ENCODE measurements around the gene STK10.

Gene STK10

DNA sequence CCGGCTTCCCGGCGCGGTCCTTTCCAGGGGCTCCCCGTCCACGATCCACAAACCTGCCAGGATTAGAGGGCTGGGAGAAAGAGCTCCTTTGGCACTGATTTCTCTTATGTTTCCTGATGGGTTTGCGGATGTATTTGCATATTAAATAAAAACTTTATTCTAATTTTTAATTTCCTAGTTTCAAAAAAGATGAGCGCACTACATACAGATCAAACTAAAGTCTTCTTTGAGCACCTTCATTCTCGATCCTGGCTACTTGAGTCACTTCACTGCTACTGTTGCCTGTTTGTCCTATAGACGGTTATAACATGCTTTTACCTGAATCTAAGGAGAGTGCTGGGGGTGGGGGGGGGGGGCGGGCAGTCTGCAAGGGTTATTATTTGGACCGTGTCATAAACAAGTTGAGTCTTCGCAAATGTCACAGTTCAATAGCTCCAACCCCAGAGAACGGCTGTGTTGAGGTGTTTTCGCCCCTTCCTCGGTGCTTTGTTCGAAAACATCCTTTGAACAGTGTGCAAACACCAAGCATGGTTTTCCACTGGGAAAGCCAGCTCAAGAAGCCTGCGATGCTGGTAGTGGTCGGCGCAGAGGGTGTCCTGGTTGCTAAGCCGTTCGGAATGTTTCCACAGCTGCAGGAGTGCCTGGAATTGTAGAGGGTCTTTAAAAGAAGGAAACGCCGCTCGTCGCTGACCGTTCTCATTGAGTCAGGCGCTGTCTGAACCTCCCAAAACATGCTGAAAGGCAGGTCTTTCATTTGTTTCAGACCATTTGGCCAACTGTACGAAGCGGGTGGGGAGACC is 1.1 kb upstream of the STK10 start:
- DNase-seq (ENCODE audit: low read depth in 2 of 2) = no peak

DNA sequence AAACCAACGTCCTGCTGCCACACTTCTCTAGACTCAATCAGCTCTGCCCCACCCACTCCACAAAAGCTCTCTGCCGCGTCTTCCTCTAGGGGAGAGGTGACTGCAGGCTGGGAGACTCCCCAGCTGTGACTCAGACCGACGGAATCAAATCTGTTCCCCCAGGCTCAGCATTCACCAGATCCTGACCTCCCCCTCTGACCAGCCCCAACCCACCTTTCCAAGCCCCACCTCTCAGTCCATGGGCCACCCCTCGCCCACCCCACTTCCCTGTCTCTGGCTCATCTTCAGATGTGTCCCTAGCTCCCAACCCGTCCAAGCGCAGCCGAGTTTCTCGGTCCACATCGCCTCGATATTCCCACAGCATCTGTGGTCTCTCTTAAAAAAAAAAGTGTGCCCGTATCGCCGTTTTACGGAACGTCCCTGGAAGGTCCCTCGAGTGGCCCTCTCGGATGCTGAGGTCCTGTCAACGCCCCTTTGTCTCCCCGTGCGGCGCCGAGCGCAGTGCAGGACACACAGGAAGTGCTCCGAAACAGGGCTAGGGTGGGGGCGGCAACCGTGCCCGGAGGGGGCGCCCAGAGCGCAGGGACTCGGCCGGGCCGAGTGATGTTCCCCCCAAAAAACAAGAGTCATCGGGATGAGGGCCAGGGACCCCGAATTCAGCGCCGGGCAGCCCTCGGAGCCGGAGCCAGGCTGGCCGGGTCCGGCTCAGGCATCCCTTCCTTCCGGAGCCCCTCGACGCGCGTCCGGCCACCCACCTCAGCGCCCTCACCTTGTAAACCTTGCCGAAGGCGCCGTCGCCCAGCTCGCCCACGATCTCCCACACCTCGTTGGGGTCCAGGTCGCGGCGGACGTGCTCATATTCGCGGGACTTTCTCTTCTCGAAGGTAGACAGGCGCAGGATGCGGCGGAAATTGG is 649 bp downstream of the STK10 start:
- peak; percentile 29 for DNase-seq (ENCODE audit: low read depth in 2 of 2)

DNA sequence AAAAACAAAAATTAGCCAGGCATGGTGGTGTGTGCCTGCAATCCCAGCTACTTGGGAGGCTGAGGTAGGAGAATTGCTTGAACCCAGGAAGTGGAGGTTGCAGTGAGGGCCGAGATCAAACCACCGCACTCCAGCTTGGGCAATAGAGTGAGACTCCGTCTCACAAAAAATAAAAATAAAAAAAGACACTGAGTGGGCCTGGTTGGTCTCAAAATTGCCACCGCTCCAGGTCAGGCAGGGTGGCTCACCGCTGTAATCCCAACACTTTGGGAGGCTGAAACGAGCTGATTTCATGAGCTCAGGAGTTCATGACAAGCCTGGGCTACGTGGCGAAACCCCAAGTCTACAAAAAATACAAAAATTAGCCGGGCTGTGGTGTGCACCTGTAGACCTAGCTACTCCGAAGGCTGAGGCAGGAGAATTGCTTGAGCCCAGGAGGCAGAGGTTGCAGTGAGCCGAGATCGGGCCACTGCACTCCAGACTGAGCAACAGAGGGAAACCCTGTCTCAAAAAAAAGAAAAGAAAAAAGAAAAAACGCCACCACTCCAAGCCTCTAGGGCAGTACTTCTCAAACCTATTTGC is 1.8 kb downstream of the STK10 start:
- no peak for DNase-seq (ENCODE audit: low read depth in 2 of 2)

DNA sequence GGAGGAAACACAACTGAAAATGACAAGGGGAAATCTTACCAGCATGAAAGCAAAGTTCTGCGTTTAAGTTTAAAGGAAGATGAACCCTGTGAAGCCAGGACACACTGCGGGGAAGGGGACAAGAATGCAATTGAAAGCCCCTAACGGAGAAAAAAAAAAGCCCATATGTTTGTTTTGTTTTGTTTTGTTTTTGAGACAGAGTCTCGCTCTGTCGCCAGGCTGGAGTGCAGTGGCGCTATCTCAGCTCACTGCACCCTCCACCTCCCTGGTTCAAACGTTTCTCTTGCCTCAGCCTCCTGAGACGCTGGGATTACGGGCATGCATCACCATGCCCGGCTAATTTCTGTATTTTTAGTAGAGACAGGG is 2.9 kb downstream of the STK10 start:
- no peak for DNase-seq (ENCODE audit: low read depth in 2 of 2)

DNA sequence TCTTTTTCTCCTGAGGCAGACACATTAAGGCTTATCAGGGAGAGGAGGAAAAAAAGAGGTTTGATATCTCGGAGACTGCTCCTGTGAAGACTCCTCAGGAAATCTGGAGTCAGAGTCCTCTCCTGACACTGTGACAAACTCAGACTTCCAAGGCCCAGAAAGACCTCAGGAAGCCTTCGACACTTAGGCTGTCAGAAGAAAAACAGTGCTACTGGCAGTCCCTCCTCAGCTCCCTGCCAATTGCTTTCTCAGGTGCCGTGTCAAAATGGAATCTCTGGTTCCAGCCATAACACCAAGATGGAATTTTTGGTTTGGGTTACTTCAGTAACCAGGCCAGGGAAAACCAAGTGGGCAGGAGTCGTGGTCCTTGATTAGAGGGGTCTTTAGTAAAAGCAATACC is 4.1 kb downstream of the STK10 start:
- no peak for DNase-seq (ENCODE audit: low read depth in 2 of 2)

DNA sequence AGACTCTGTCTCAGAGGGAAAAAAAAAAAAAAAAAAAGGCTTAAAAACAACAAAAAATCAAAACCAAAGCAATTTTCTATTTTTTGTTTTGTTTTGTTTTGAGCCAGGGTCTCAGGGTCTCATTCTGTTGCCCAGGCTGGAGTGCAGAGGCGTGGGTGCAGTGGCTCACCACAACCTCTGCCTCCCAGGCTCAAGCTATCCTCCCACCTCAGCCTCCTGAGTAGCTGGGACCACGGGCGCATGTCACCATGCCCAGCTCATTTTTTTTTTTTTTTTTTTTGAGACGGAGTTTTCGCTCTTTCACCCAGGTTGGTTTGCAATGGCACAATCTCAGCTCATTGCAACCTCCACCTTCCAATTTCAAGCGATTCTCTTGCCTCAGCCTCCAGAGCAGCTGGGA is 5.7 kb downstream of the STK10 start:
- no peak for DNase-seq (ENCODE audit: low read depth in 2 of 2)

DNA sequence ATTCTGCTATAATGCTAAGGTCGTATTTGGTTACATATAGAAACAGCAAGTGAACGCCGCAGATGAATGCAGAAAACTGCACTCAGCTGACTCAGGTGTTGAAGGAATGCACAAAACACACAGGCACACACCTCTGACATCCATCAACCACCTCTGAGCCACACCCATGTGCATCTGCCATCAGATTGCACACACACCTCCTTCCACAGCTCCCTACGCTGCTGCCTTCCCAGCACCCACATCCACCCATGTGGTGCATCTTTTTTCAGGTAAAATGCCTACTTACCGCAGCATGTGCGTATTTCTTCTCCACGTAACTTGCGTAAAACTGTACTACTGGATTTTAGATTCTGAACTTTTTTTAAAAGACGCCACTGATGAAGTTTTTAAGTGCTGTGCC is 7.1 kb downstream of the STK10 start:
- DNase-seq (ENCODE audit: low read depth in 2 of 2) = no peak

DNA sequence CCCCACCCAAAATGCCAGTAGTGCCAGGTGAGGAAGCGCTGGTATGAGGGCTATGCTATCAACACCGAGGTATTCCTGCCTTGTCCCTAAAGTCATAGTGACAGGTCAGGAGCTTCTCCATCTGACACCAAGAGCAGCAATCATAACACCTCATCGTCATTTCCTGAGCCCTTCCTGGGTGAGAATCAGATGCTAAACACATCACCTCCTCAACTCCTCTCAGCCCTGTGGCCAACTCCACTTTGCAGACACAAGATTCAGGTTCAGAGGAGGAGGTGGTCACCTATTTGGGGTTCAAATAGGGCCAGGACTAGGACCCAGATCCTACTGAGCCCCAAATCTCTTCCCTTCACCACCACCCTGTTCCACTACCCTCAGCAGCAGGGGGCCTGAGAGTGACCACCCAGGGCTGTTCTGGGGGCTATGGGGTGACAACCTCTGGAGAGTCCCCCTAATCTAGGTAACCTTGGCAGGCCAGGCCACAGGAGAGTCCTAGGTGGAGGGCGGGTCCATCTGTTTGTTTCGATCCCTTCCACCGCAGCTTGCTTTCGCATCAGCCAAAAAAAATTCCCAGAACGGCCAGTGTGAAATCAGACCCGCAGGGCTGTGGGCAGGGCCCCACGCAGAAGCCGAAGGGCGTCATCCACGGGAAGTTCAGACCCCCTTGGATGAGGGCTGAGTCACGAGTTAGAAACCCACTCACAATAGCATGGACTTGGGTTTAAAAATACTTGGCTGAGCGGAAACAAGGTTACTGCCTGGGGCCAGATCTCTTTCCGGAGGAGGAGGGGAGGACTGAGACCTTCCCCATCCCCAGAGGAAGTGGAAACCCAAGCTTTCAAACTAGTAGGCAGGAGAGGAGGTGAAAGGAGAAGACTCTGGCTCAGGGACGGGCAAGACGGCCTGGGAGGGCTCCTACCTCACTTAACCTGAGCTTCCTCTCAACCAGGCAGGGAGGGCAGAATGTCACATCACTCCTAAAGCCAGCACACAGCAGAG is 8.7 kb downstream of the STK10 start:
- no peak for DNase-seq (ENCODE audit: low read depth in 2 of 2)

DNA sequence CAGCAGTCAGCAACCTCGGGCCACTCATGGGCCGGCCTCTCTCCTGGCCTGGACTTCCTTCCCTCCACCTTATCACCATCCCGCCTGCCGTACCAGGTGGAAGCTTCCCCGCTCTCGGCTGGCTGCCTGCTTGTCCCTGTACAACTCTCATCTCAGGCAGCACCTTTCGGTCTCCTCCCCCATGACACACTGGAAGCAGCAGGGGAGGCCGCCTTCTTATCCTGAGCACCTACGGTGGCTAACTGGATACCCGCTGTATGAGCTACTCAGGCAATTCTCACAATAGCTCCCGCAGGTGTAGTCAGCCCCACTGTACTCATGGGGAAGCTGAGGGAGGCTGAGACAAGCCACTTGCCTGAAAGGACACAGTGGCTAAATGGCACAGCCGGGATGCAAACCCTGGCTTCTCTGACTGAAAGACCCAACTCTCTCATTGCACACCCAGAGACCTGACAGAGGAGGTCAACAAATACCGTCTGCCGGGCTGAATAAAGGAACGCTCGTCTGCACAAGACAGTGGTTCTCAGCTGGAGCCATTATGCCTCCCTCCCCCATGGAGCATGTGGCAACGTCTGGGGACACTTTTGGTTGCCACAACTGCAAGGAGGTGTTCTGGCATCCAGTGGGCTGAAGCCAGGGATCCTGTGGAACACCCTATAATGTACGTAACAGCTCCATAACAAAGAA is 9.6 kb downstream of the STK10 start:
- no peak for DNase-seq (ENCODE audit: low read depth in 2 of 2)

DNA sequence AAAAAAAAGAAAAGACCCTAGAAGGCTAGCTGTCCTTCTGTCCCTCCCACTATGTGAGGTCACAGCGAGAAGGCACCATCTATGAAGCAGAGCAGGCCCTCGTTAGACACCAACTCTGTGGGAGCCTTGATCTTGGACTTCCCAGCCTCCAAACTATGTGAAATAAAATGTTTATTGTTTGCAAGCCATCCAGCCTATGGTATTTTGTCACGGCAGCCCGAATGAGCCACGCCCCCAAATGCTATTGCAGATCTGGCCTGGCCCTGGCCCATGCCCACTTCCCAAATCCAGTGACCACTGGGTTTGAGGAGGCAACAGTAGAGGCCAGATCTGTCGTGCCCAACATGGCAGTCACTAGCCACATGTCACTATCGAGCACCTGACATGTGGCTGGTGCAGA is 10.8 kb downstream of the STK10 start:
- DNase-seq (ENCODE audit: low read depth in 2 of 2) = no peak

DNA sequence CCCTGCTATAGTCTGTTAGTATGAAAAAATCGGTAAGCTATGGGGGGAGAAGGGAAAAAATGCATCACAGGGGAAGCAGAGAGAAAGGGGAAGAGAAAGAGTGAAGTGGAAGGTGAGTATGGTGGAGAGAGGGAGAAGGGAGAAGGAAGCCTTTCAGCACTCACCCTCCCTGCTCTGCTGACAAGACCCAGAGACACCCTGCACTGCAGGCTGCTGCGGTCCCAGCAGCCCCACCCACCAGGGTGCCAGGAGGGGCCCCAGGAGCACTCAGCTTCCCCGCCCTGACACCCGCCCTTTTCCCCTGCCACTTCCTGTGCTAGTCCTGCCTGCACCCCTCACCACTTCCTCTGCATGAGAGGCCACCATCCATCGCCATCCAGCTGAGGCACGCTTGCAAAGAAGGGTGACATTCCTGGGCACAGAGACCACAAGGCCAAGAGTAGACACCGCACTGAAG is 12.7 kb downstream of the STK10 start:
- no peak for DNase-seq (ENCODE audit: low read depth in 2 of 2)

DNA sequence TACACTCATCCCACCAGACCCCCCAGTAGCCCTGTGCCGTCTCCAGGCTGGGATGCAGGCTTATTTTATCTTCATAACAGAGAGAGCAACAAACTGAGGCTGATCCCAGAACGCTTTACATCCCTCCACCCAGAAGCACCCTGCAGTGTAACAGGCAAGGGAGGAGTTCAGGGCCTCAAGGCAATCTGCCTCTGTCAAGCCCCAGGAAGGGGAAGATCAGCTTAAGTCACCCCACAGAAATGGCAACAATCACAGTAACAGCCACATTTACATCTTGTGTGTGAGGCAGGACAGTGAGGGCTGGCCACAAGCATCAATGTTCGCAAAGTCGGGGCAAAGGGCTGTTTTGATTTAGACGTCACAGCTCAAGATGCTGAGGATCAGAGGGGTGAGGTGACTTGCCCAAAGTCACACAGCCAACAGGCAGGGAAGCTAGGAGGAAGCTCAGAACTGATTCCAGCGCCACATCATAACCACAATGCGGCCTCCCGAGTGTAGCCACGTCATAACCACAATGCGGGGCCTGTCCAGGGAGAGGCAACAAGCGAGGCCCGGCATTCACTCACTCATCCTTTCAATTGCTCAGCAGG is 14.4 kb downstream of the STK10 start:
- no peak for DNase-seq (ENCODE audit: low read depth in 2 of 2)

DNA sequence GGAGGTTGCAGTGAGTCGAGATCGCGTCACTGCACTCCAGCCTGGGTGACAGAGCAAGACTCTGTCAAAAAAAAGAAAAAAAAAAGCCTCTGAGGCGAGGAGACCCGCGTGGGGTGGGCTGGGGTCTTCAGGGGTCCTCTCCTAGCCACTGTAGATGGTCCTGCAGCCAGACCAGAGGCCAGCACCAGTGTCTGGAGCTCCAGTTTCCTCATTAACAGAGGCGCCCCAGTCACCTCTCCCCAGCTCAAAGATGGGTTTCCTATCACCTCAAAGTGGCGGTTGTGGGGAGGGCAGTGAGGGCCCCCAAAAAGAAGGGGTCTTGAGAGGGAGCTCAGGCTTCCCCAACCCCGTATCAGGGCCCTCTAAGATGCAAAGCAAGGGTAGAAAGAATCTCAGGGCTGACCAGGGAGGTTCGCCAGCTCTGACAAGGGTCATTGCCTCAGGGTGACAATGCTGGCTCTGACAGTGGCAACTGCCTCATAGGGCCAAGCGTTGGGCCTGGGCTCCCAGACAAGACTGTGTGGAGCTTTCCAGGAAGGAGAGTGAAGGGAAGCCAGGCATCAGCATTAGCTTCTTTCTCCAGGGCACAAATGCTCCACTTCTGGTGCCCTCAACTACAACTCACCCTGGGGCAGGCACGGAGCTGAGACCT is 15.0 kb downstream of the STK10 start:
- no peak for DNase-seq (ENCODE audit: low read depth in 2 of 2)

DNA sequence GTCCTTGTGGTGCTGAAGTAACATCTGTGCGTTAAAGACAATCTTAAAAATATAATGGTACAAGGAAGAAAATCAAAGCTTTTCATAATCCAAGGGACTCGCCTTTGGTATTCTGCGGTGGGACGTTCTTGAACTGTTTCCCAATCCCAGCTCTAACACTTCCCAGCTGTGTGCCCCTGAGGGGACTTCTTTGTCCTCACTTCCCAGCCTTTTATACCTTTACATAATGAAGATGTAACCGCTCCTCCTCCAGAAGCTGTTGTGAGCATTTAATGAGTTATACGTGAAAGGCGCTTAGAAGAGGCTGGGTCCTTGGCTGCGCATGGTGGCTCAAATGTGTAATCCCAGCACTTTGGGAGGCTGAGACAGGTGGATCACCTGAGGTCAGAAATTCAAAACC is 16.9 kb downstream of the STK10 start:
- DNase-seq (ENCODE audit: low read depth in 2 of 2) = no peak

DNA sequence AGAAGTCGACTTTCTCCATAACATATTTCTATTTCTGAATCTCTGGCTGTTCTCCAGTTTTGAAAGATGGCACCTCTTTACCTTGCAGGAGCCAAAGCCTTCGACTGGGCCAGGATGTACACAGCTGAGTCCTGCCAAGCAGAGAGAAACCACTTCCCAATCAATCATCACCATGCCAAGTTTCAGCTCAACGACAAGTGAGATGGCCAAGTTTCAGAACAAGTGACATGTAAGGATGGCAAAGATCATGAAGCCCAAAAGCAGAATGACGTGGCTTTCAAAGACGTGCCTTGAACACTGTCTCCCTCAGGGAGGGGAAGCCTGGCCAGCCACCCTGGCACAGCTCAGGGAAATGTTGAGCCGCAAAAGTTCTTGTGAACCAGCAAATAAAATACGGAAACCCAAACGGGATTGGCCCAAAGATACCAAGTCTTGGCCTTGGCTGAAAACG is 17.7 kb downstream of the STK10 start:
- DNase-seq (ENCODE audit: low read depth in 2 of 2) = no peak

DNA sequence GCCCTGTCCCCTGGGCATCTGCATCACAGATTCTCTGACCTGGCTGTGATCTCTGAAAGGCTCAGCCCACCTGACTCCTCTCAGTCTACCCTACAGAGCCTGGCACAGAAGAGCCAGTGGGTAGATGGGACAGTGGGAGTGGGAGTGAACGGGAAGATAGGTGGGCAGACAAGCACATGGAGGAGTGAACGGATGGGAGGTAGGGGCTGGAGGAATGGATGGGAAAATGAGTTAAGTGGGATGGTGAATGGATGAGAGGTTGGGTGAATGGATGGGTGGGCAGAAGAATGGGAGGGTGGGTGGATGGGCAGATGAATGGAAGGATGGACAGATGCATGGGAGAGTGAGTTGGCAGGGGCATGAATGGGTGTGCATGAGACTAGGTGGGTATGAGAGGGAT is 18.8 kb downstream of the STK10 start:
- DNase-seq (ENCODE audit: low read depth in 2 of 2) = no peak

DNA sequence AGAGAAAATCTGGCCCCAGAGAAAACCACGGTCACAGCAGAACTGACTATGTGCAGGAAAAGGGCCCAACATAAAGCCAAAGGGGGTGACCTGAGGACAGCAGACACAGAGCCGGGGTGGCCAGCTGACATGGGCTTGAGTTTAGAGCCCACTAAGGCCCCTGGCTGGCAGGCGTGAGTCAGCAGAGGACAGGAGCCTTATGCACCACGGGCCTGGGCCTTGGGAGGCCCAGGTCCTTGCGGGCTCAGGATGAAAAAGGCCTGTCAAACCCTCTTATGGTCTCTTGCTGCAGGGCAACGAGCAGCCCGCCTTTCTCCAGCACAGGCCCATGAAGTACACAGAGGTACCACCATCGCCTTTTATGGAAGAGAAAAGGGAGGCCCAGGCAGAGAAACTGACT is 19.7 kb downstream of the STK10 start:
- DNase-seq (ENCODE audit: low read depth in 2 of 2) = no peak

DNA sequence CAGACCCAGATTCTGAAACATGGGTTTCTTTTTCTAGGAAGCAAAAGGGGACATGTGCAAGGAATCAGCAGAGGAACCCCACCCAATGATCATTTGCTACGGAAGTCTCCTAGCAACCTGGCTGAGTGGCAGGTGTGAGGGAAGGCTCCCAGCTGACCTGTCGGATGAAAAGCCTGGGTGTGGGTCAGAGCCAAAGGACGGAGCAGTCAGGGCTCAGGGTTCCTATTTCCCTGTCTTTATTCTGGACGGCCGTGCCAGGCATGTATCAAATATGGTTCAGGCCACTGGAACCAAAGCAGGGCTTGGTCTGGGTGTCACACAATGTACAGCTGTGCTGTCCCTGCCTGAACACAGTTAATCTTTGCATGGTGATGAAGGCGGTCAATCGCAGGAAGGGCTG is 20.1 kb downstream of the STK10 start:
- no peak for DNase-seq (ENCODE audit: low read depth in 2 of 2)

DNA sequence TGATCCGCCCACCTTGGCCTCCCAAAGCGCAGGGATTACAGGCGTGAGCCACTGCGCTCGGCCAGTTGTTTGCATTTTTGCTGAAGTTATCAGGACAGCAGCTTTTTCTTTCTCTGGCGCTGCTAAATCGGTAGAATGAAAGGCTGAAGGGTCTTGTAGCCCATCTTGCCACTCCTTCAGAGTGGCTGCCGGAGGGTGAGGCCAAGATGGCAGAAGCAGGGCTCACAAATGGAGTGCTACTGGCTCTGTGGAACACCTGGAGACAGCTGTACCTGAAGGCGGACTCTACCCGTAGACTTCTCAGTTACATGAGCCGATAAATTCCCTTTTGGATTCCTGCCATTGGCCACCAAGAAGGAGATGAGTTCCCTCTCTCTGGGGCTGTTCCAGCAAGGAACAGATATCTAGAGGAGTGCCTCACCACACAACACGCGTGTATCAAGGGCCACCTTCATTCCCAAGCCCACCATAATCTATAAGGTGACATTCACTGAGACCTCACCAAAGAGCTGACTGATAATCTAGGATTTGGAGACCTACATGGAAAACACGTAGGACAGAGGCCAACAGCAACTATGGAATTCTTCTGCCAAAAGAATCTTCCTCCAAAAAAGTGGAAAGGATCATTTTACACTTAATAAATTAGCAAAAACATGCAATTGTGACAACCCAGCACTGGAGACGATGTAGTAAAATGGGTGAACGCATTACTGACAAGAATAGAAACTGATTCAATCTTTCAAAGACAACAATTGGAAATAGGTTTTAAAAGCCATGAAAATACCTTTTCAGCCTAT is 21.8 kb downstream of the STK10 start:
- no peak for DNase-seq (ENCODE audit: low read depth in 2 of 2)
